ENCODE results near the gene NAALADL2. TPM values are rescaled to one million over a fixed set of nuclear protein-coding genes. Genes with fewer than 3 reads are reported as not detected.

NAALADL2 gene
- total and polyA plus RNA-seq, 2 experiments from 2014 or later, result 3.4 to 15.3 TPM

DNA sequence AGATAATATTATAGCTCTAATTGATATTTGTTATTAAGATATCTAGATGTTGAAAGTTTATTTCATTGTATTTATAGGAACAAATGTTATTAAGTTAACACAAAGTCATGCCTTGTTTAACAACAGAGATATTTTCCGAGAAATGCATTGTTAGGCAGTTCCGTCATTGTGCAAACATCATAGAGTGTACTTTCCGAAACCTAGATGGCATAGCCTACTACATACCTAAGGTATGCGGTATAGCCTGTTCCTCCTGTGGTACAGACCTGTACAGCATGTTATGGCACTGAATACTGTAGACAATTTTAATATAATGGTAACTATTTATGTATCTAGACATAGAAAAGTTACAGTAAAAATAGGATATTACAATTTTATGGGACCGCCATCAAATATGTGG lies 114.3 kb downstream of the NAALADL2 start:
- no peaks in the 10 kb centered on the region for H3K27me3 ChIP-seq
- peak; percentile 38 for DNase-seq (ENCODE audit: low spot score)
- H2AFZ ChIP-seq, result no peak overlapping the region
- no peaks in the 10 kb centered on the region for H3K9me2 ChIP-seq (replicated peaks; ENCODE audit: insufficient read depth)
- H3K36me3 ChIP-seq (replicated peaks; ENCODE audit: insufficient read depth, low read depth), result no peaks in the 10 kb centered on the region
- H3K9me3 ChIP-seq (ENCODE audit: low read depth), result no peaks in the 10 kb centered on the region
- H3K27ac ChIP-seq, result peak overlapping the region; percentile 42
- no peaks in the 10 kb centered on the region for H3K79me2 ChIP-seq
- TF ChIP-seq EZH2phosphoT487 (IDR thresholded peaks at IDR 0.05; ENCODE audit: low read depth, severe bottlenecking, unreplicated experiment) (no peak), EZH2 (IDR thresholded peaks at IDR 0.05; ENCODE audit: borderline replicate concordance) (no peak)
- TF ChIP-seq, protein P1, sequence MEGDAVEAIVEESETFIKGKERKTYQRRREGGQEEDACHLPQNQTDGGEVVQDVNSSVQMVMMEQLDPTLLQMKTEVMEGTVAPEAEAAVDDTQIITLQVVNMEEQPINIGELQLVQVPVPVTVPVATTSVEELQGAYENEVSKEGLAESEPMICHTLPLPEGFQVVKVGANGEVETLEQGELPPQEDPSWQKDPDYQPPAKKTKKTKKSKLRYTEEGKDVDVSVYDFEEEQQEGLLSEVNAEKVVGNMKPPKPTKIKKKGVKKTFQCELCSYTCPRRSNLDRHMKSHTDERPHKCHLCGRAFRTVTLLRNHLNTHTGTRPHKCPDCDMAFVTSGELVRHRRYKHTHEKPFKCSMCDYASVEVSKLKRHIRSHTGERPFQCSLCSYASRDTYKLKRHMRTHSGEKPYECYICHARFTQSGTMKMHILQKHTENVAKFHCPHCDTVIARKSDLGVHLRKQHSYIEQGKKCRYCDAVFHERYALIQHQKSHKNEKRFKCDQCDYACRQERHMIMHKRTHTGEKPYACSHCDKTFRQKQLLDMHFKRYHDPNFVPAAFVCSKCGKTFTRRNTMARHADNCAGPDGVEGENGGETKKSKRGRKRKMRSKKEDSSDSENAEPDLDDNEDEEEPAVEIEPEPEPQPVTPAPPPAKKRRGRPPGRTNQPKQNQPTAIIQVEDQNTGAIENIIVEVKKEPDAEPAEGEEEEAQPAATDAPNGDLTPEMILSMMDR (IDR thresholded peaks at IDR 0.05; ENCODE audit: poor library complexity), result no peak
- no peak overlapping the region for H3K4me3 ChIP-seq
- H3K4me1 ChIP-seq (ENCODE audit: insufficient read depth), result no peaks in the 10 kb centered on the region
- 81% methylated on average over 5 of the region's 5 CpGs for WGBS (ENCODE audit: low lambda C conversion rate, missing lambda C conversion rate)
- no peak overlapping the region for H3K4me2 ChIP-seq
- no peaks in the 10 kb centered on the region for H4K20me1 ChIP-seq (ENCODE audit: insufficient read depth, poor library complexity, severe bottlenecking)

DNA sequence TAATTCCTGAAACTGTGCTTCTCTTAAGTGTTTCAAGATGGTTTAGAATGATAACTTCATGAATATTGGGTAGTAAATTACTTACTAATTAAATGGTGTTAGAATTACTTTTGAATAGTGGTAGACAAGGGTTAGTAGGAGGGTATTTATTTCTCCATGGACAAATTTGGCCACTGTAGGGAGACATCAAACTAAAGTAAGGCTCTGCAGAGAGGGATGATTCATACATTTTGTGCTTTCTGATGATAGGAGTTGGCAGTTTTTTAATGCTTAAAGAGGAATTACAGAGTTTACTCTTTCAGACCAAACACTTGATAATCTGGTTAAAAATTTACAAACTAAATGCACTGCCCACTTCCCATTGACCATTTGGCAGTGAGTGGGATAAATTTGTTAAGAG lies 127.6 kb downstream of the NAALADL2 start:
- Histone ChIP-seq H3K4me2 (no peak overlapping the region), H3K79me2 (no peaks in the 10 kb centered on the region), H3K9me3 (ENCODE audit: low read depth) (no peaks in the 10 kb centered on the region), H3K36me3 (replicated peaks; ENCODE audit: insufficient read depth, low read depth) (no peaks in the 10 kb centered on the region), H3K27me3 (no peaks in the 10 kb centered on the region), H3K27ac (no peak overlapping the region), H3K4me3 (no peak overlapping the region), H2AFZ (no peak overlapping the region), H4K20me1 (ENCODE audit: insufficient read depth, poor library complexity, severe bottlenecking) (no peaks in the 10 kb centered on the region), H3K4me1 (ENCODE audit: insufficient read depth) (no peaks in the 10 kb centered on the region), H3K9me2 (replicated peaks; ENCODE audit: insufficient read depth) (no peaks in the 10 kb centered on the region)
- no peak for DNase-seq (ENCODE audit: low spot score)
- TF ChIP-seq EZH2phosphoT487 (IDR thresholded peaks at IDR 0.05; ENCODE audit: low read depth, severe bottlenecking, unreplicated experiment), result no peak
- TF ChIP-seq, protein P1 (IDR thresholded peaks at IDR 0.05; ENCODE audit: poor library complexity), result no peak
- no peak for TF ChIP-seq EZH2 (IDR thresholded peaks at IDR 0.05; ENCODE audit: borderline replicate concordance)

DNA sequence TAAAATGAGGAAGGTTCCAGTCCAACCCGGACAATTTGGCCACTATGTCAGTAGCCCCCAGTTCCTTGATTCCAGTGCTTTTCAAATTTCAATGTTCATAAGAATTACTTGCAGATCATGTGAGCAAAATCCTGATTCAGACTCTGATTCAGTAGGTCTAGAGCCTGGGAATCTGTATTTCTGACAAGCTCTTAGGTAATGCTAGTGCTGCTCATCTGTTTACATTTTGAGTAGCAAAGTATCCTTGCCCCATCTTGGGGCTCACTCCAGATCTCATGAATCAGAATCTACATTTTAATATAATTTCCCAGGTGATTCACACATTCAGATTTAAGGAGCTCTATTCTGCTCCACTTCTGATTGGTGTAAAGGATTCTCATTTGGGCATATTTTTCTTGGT lies 142.0 kb downstream of the NAALADL2 start:
- no peak for DNase-seq (ENCODE audit: low spot score)
- TF ChIP-seq, protein P1 (IDR thresholded peaks at IDR 0.05; ENCODE audit: poor library complexity), result no peak
- TF ChIP-seq EZH2 (IDR thresholded peaks at IDR 0.05; ENCODE audit: borderline replicate concordance), result no peak
- no peak for TF ChIP-seq EZH2phosphoT487 (IDR thresholded peaks at IDR 0.05; ENCODE audit: low read depth, severe bottlenecking, unreplicated experiment)
- H3K4me1 ChIP-seq (ENCODE audit: insufficient read depth), result no peaks in the 10 kb centered on the region
- H3K9me2 ChIP-seq (replicated peaks; ENCODE audit: insufficient read depth), result no peaks in the 10 kb centered on the region
- H3K9me3 ChIP-seq (ENCODE audit: low read depth), result no peaks in the 10 kb centered on the region
- H3K79me2 ChIP-seq, result no peaks in the 10 kb centered on the region
- H3K27ac ChIP-seq, result no peak overlapping the region
- H3K36me3 ChIP-seq (replicated peaks; ENCODE audit: insufficient read depth, low read depth), result no peaks in the 10 kb centered on the region
- no peak overlapping the region for H3K4me3 ChIP-seq
- no peak overlapping the region for H2AFZ ChIP-seq
- no peaks in the 10 kb centered on the region for H4K20me1 ChIP-seq (ENCODE audit: insufficient read depth, poor library complexity, severe bottlenecking)
- no peak overlapping the region for H3K4me2 ChIP-seq
- 93% methylated on average over 1 of the region's 1 CpG for WGBS (ENCODE audit: low lambda C conversion rate, missing lambda C conversion rate)
- H3K27me3 ChIP-seq, result no peaks in the 10 kb centered on the region

DNA sequence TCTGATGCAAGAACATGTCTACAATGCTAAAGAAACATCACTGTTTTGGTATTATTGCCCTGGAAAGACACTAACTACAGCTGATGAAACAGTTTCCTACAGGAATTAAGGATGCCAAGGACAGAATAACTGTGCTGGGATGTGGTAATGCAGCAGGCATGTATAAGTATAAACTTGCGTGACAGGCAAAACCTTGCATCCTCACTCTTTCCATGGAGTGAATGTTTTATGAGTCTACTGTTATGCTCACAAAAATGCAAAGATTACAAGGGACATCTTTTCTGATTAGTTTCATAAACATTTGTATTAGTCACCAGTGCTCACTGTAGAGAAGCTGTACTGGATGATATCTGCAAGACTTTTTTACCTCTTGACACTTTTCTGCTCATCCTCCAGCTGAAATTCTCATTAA lies 143.6 kb downstream of the NAALADL2 start:
- Histone ChIP-seq H3K9me3 (ENCODE audit: low read depth) (no peaks in the 10 kb centered on the region), H3K79me2 (no peaks in the 10 kb centered on the region), H3K4me3 (no peak overlapping the region), H3K4me1 (ENCODE audit: insufficient read depth) (no peaks in the 10 kb centered on the region), H2AFZ (no peak overlapping the region), H3K27ac (peak overlapping the region; percentile 18), H3K4me2 (no peak overlapping the region), H3K9me2 (replicated peaks; ENCODE audit: insufficient read depth) (no peaks in the 10 kb centered on the region), H4K20me1 (ENCODE audit: insufficient read depth, poor library complexity, severe bottlenecking) (no peaks in the 10 kb centered on the region), H3K27me3 (no peaks in the 10 kb centered on the region), H3K36me3 (replicated peaks; ENCODE audit: insufficient read depth, low read depth) (no peaks in the 10 kb centered on the region)
- TF ChIP-seq EZH2phosphoT487 (IDR thresholded peaks at IDR 0.05; ENCODE audit: low read depth, severe bottlenecking, unreplicated experiment), result no peak
- TF ChIP-seq, protein P1 (IDR thresholded peaks at IDR 0.05; ENCODE audit: poor library complexity), result no peak
- no peak for TF ChIP-seq EZH2 (IDR thresholded peaks at IDR 0.05; ENCODE audit: borderline replicate concordance)
- peak; percentile 35 for DNase-seq (ENCODE audit: low spot score)
- 64% methylated on average over 1 of the region's 1 CpG for WGBS (ENCODE audit: low lambda C conversion rate, missing lambda C conversion rate)

All from hepatocyte (in vitro differentiated cells).